ENCODE data around the gene CALN1.

The CALN1 gene

GRCh38 chr7:72170475-72170874, 241.7 kb downstream of the CALN1 start:
- DNase-seq = no peak

- no peak for DNase-seq
These were observed 248.9 kb downstream of the CALN1 start for GRCh38 chr7:72163271-72163670.

GRCh38 chr7:72161534-72161933, 250.6 kb downstream of the CALN1 start:
- no peak for DNase-seq

GRCh38 chr7:72159911-72160310, 252.2 kb downstream of the CALN1 start:
- no peak for DNase-seq

- no peak for DNase-seq
These were observed 255.5 kb downstream of the CALN1 start for GRCh38 chr7:72156671-72157070.

- DNase-seq = no peak
These were observed 259.0 kb downstream of the CALN1 start for GRCh38 chr7:72153132-72153512.

GRCh38 chr7:72152161-72153131, 259.7 kb downstream of the CALN1 start:
- DNase-seq = no peak

- DNase-seq = no peak
These were observed 271.6 kb downstream of the CALN1 start for GRCh38 chr7:72140566-72140965.

- no peak for DNase-seq
These were observed 285.0 kb downstream of the CALN1 start for GRCh38 chr7:72127136-72127535.

- no peak for DNase-seq
These were observed 288.2 kb downstream of the CALN1 start for GRCh38 chr7:72123913-72124312.

GRCh38 chr7:72118366-72118765, 293.8 kb downstream of the CALN1 start:
- DNase-seq = no peak

GRCh38 chr7:72114129-72114528, 298.0 kb downstream of the CALN1 start:
- no peak for DNase-seq

GRCh38 chr7:72112992-72113391, 299.1 kb downstream of the CALN1 start:
- no peak for DNase-seq

- DNase-seq = no peak
These were observed 299.6 kb downstream of the CALN1 start for GRCh38 chr7:72112530-72112929.

- DNase-seq = no peak
These were observed 301.1 kb downstream of the CALN1 start for GRCh38 chr7:72111086-72111485.

GRCh38 chr7:72109566-72109965, 302.6 kb downstream of the CALN1 start:
- DNase-seq = no peak

GRCh38 chr7:72106405-72106804, 305.7 kb downstream of the CALN1 start:
- DNase-seq = no peak

GRCh38 chr7:72101444-72101843, 310.7 kb downstream of the CALN1 start:
- DNase-seq = no peak

- DNase-seq = no peak
These were observed 312.4 kb downstream of the CALN1 start for GRCh38 chr7:72099784-72100183.

- DNase-seq = no peak
These were observed 313.1 kb downstream of the CALN1 start for GRCh38 chr7:72098807-72099580.

GRCh38 chr7:72097226-72097625, 314.9 kb downstream of the CALN1 start:
- no peak for DNase-seq

- no peak for DNase-seq
These were observed 319.4 kb downstream of the CALN1 start for GRCh38 chr7:72092769-72093168.

- DNase-seq = no peak
These were observed 324.2 kb downstream of the CALN1 start for GRCh38 chr7:72087926-72088325.

All from NCI-H1694 treated with DMSO at 0.1 percent for 48 hours (cell line).